Chondrocyte (in vitro differentiated cells): Measurements from ENCODE around the gene DOCK2. TPM values are rescaled to one million over a fixed set of nuclear protein-coding genes. Genes with fewer than 3 reads are reported as not detected.

Experiments used
- DNase-seq: peaks from one replicate; pipeline ENCODE4 v3.0.0; 2021; ENCODE audit warnings: mixed read lengths, low spot score
- H3K27ac Mint-ChIP-seq: one replicate; pipeline ENCODE4 v1.8.0; 2021; ENCODE audit warnings: mild to moderate bottlenecking, moderate library complexity, mixed read lengths; ENCODE audit not compliant: unreplicated experiment
- H3K27me3 Mint-ChIP-seq: 2 replicates; pipeline ENCODE4 v1.8.0; 2021; ENCODE audit warnings: low read depth, mixed read lengths
- H3K36me3 Mint-ChIP-seq: 2 replicates; pipeline ENCODE4 v1.8.0; 2021; ENCODE audit warnings: low read depth, mixed read lengths
- H3K4me1 Mint-ChIP-seq: 2 replicates; pipeline ENCODE4 v1.8.0; 2021; ENCODE audit warnings: low read depth, mild to moderate bottlenecking, mixed read lengths
- H3K4me3 Mint-ChIP-seq: one replicate; pipeline ENCODE4 v1.8.0; 2021; ENCODE audit warnings: mild to moderate bottlenecking, moderate library complexity, mixed read lengths; ENCODE audit not compliant: unreplicated experiment
- H3K9me3 Mint-ChIP-seq: 2 replicates; pipeline ENCODE4 v1.8.0; 2021; ENCODE audit warnings: low read depth, mixed read lengths
- CTCF ChIP-seq: fragments of 200-600 bp; sonication (generic); IDR thresholded peaks from 2 replicates; pipeline ENCODE4 v1.5.0; 2021; ENCODE audit warnings: antibody characterized with exemption, mild to moderate bottlenecking, moderate library complexity
- total RNA-seq: library from RNA; stranded (reverse); gene quantifications from 3 replicates; pipeline ENCODE4 v1.2.1, GENCODE V29; 2021

The DOCK2 gene
- total RNA-seq, 1 donor from 2014 or later = 3.1 TPM

GRCh38 chr5:169736653-169737052 lies 99.6 kb downstream of the DOCK2 start:
- Mint-ChIP-seq H3K27me3 (peaks cover 6% of the 10 kb centered on the region), H3K27ac (no peak overlapping the region), H3K4me1 (peaks cover 7% of the 10 kb centered on the region), H3K9me3 (peaks cover 2% of the 10 kb centered on the region), H3K4me3 (no peak overlapping the region), H3K36me3 (peaks cover 3% of the 10 kb centered on the region)
- no peak for TF ChIP-seq CTCF
- DNase-seq = no peak

GRCh38 chr5:169740435-169740834 lies 103.4 kb downstream of the DOCK2 start:
- H3K4me1 Mint-ChIP-seq = peaks cover 32% of the 10 kb centered on the region
- H3K27me3 Mint-ChIP-seq = peaks cover 2% of the 10 kb centered on the region
- no peak for TF ChIP-seq CTCF
- H3K4me3 Mint-ChIP-seq = no peak overlapping the region
- DNase-seq = no peak
- H3K36me3 Mint-ChIP-seq = peaks cover 2% of the 10 kb centered on the region
- H3K27ac Mint-ChIP-seq = no peak overlapping the region
- H3K9me3 Mint-ChIP-seq = no peaks in the 10 kb centered on the region

- no peak overlapping the region for H3K4me3 Mint-ChIP-seq
- no peak for TF ChIP-seq CTCF
- DNase-seq = no peak
- H3K9me3 Mint-ChIP-seq = no peaks in the 10 kb centered on the region
- peaks cover 41% of the 10 kb centered on the region for H3K4me1 Mint-ChIP-seq
- peaks cover 2% of the 10 kb centered on the region for H3K27me3 Mint-ChIP-seq
- peak overlapping the region; percentile 53 for H3K27ac Mint-ChIP-seq
- H3K36me3 Mint-ChIP-seq = peaks cover 2% of the 10 kb centered on the region
Measured at GRCh38 chr5:169742771-169743296, 105.8 kb downstream of the DOCK2 start.

- no peak for TF ChIP-seq CTCF
- Mint-ChIP-seq H3K4me3 (no peak overlapping the region), H3K27ac (no peak overlapping the region), H3K4me1 (peaks cover 41% of the 10 kb centered on the region), H3K27me3 (no peaks in the 10 kb centered on the region), H3K9me3 (no peaks in the 10 kb centered on the region), H3K36me3 (no peaks in the 10 kb centered on the region)
- DNase-seq = no peak
Measured at GRCh38 chr5:169744336-169744735, 107.3 kb downstream of the DOCK2 start.

GRCh38 chr5:169745441-169746146 lies 108.5 kb downstream of the DOCK2 start:
- Mint-ChIP-seq H3K27ac (no peak overlapping the region), H3K4me3 (no peak overlapping the region), H3K36me3 (no peaks in the 10 kb centered on the region), H3K9me3 (no peaks in the 10 kb centered on the region), H3K27me3 (no peaks in the 10 kb centered on the region), H3K4me1 (peaks cover 41% of the 10 kb centered on the region)
- TF ChIP-seq CTCF = no peak
- DNase-seq = no peak
